ENCODE results near the gene FAAP24.
"Not testable (repeated sequence)": the region's sequence is repeated elsewhere in the genome, so short reads cannot be mapped to it uniquely, and the experiment has no call there.

The FAAP24 gene

GRCh38 chr19:32997716-32998355 lies 25.8 kb downstream of the FAAP24 start:
- no peak for DNase-seq
- H3K27me3 Mint-ChIP-seq (ENCODE audit: low read depth, poor library complexity) = peaks cover 3% of the 10 kb centered on the region
- H3K36me3 Mint-ChIP-seq (ENCODE audit: low read depth) = peaks cover 5% of the 10 kb centered on the region
- no peak overlapping the region for H3K4me3 Mint-ChIP-seq
- H3K27ac Mint-ChIP-seq = peak overlapping the region; percentile 48
- H3K9me3 Mint-ChIP-seq = no peaks in the 10 kb centered on the region
- peaks cover 5% of the 10 kb centered on the region for H3K4me1 Mint-ChIP-seq
- no peak for TF ChIP-seq CTCF (IDR thresholded peaks at IDR 0.05)

DNA sequence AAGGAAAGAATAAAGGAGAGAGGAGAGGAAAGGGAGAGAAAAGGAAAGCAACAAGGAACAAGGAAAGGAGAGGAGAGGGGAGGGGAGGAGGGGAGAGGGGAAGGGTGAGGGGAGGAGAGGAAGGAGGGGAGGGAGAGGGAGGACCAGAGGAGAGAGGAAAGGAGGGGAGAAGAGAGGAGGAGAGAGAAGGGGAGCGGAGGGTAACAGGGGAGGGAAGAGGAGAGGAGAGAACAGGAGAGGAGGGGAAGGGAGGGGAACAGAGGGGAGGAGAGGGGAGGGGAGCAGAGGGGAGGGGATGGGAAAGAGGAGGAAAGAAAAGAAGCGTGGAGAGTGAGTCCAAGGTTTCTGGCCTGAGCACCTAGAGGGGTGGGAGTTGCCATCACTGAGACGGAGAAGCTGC lies 26.7 kb downstream of the FAAP24 start:
- no peak for DNase-seq
- no peak for TF ChIP-seq CTCF (IDR thresholded peaks at IDR 0.05)
- Mint-ChIP-seq H3K36me3 (ENCODE audit: low read depth) (peaks cover 5% of the 10 kb centered on the region), H3K27ac (no peak overlapping the region), H3K9me3 (no peaks in the 10 kb centered on the region), H3K27me3 (ENCODE audit: low read depth, poor library complexity) (peaks cover 3% of the 10 kb centered on the region), H3K4me1 (peaks cover 5% of the 10 kb centered on the region), H3K4me3 (no peak overlapping the region)

GRCh38 chr19:33000510-33000909 lies 28.5 kb downstream of the FAAP24 start:
- DNase-seq = no peak

GRCh38 chr19:33000910-33001309 lies 28.9 kb downstream of the FAAP24 start:
- H3K27ac Mint-ChIP-seq = no peak overlapping the region
- H3K36me3 Mint-ChIP-seq (ENCODE audit: low read depth) = peaks cover 10% of the 10 kb centered on the region
- peaks cover 5% of the 10 kb centered on the region for H3K4me1 Mint-ChIP-seq
- DNase-seq = no peak
- peaks cover 3% of the 10 kb centered on the region for H3K27me3 Mint-ChIP-seq (ENCODE audit: low read depth, poor library complexity)
- no peak for TF ChIP-seq CTCF (IDR thresholded peaks at IDR 0.05)
- H3K9me3 Mint-ChIP-seq = no peaks in the 10 kb centered on the region
- H3K4me3 Mint-ChIP-seq = no peak overlapping the region

More at GRCh38 chr19:33000510-33000909, 28.5 kb downstream of the FAAP24 start:
- no peak for TF ChIP-seq CTCF (IDR thresholded peaks at IDR 0.05)
- Mint-ChIP-seq H3K27ac (peak overlapping the region; percentile 55), H3K27me3 (ENCODE audit: low read depth, poor library complexity) (peaks cover 3% of the 10 kb centered on the region), H3K9me3 (no peaks in the 10 kb centered on the region), H3K4me1 (peaks cover 5% of the 10 kb centered on the region), H3K4me3 (no peak overlapping the region), H3K36me3 (ENCODE audit: low read depth) (peaks cover 8% of the 10 kb centered on the region)

DNA sequence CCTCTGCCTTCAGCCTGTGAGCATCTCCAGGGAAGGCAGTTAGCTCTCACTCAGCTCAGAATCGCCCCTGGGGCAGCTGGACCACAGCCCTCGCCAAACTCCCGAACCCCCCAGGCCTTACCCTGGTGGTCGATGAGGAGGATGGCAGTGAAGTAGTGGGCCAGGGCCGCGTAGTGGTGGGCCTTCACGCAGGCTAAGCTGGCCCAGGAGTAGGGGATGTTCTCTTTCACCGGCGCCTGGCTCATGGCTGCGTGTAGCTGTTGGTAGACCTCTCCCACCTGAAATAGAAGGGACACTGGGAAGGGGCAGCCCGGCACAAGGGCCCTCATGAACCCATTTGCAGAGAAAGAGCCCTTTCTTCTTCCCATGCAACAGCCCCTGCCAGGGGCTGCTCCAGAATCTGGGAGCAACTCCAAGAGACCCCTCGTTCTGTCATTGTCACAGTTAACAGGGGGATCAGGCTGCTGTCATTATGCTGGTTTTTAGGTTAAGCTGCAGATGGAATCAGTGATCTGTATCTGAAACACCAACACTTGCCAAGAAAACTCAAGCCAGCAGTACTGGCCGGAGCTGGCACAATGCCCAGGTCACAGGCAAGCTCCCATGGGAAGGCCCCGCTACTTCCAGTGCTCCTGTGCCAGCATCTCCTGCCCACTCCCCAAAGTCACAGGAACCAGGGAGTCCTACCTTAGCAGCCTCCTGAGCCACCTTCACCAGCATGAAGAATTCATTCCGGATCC lies 30.3 kb downstream of the FAAP24 start:
- H3K36me3 Mint-ChIP-seq (ENCODE audit: low read depth); H3K9me3 Mint-ChIP-seq; H3K4me1 Mint-ChIP-seq: not testable (repeated sequence)

GRCh38 chr19:33003424-33004024 lies 31.5 kb downstream of the FAAP24 start:
- H3K36me3 Mint-ChIP-seq (ENCODE audit: low read depth); H3K27ac Mint-ChIP-seq; H3K4me1 Mint-ChIP-seq; H3K9me3 Mint-ChIP-seq; DNase-seq; H3K27me3 Mint-ChIP-seq (ENCODE audit: low read depth, poor library complexity); H3K4me3 Mint-ChIP-seq: not testable (repeated sequence)

More for the DNA sequence above, 30.3 kb downstream of the FAAP24 start:
- H3K4me3 Mint-ChIP-seq; H3K27ac Mint-ChIP-seq; DNase-seq; H3K27me3 Mint-ChIP-seq (ENCODE audit: low read depth, poor library complexity): not testable (repeated sequence)
